Measurements from ENCODE around the gene ARHGAP9.
"Not testable (repeated sequence)": the region's sequence is repeated elsewhere in the genome, so short reads cannot be mapped to it uniquely, and the experiment has no call there.

The ARHGAP9 gene

DNA sequence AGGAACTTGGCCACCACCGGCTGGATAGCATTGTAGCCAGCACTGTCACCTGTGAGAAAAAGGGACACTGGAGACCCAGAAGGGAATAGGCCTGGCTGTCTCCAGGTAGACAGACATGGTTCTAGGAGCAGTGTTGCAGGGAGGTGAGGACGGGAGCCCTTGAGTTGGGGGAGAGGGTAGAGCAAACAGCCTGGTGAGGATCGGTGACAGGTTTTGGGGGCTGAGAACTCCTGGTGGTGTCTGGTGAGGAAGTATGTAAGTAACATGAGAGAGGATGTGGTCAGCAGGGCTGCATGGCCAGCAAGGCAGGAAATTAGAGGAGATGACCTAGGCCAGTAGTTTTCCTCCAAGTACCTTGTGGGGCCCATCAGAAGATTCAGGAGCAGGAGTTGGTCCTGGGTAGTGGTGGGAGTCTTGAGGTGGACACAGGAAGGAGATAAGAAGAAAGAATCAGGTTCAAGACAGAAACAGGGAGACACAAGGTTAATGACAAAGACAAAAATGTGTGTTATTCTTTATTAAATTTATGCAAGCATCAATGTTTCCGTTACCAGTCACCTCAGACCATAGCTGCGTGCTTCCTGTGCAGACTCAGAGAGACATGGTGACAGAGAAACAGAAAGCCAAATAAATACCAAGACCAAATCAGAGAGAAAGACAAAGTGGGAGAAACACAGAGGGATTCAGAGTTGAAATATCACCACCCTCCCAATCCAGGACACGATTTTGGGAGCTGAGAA is at the start of gene ARHGAP9:
TSS of gene ARHGAP9 (minus strand) at position 491 of the 740 bp plus-strand sequence. CDS start at position 31, 460 bp downstream.
- no peak for DNase-seq (ENCODE audit: low spot score)

DNA sequence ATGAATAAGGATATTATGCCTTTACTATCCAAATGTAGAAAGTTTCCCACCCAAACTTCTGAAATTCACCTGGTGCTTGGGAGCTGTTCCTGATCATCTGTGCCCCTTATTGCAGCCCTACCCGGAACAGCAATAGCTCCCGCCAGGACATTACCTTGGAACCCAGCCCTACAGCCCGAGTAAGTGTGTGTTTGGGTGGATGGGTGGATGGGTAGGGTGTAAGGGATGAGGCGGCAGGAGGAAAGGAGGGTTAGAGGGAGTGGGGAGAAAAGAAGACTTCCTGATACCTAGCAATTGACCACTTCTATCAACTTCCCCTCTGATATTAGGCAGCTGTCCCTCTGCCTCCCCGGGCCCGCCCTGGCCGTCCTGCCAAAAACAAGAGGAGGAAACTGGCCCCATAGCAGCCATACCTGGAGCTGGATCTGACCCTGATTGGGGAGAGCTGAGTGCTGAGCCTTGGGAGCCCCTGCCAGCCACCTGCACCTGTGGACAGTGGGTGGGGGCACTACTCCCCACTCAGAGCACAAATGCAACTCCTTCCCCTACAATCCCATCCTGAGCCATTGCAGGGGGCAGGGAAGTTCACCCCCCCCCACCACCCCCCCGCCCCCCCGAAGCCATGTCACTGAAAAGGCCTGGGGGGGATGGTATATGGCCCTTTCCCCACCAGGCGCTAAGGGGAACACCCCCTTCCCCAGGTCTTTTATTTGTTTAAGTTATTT is 49.3 kb upstream of the ARHGAP9 start:
- no peak for DNase-seq (ENCODE audit: low spot score)

DNA sequence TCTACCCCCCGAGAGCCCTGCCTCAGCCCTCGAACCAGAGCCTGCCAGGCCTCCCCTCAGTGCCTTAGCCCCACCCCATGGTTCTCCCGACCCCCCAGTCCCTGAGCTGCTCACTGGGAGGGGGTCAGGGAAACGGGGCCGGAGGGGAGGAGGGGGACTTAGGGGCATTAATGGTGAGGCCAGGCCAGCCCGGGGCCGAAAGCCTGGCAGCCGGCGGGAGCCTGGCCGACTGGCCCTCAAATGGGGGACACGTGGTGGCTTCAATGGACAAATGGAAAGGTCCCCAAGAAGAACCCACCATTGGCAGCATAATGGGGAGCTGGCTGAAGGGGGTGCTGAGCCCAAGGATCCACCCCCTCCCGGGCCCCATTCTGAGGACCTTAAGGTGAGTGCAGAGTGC is 48.5 kb upstream of the ARHGAP9 start:
- DNase-seq (ENCODE audit: low spot score): no peak

DNA sequence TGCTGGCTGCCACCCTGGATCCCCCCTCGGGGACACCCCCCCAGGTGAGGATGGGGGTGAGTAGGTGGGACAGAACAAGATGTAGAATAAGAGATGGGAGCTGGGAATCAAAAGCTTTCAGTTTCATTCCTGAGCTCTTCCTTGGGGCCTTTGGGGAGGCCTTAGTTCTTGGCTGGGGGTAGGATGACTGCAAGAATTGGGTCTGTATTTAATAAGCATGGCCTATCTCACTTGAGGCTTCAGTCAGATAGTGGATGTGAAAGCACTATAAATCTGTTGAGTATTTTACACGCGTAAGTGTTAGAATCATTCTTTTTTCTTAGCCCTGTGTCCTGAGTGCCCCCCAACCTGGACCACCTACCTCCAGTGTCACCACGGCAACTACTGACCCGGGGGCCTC is 47.5 kb upstream of the ARHGAP9 start:
- no peak for DNase-seq (ENCODE audit: low spot score)

DNA sequence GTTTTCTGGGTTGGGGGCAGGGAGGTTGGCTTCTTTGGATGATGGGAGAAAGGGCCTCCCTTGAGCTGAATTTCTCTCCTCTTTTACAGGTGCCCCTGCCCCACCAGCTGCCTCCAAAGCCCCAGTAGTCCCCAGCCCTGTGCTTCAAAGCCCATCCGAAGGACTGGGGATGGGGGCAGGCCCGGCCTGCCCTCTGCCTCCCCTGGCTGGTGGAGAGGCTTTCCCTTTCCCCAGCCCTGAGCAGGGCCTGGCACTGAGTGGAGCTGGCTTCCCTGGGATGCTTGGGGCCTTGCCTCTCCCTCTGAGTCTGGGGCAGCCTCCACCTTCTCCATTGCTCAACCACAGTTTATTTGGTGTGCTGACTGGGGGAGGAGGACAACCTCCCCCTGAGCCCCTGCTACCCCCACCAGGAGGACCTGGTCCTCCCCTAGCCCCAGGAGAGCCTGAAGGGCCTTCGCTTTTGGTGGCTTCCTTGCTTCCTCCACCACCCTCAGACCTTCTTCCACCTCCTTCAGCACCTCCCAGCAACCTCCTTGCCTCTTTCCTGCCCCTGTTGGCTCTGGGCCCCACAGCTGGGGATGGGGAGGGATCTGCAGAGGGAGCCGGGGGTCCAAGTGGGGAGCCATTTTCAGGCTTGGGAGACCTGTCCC is 46.9 kb upstream of the ARHGAP9 start:
- DNase-seq (ENCODE audit: low spot score): no peak

DNA sequence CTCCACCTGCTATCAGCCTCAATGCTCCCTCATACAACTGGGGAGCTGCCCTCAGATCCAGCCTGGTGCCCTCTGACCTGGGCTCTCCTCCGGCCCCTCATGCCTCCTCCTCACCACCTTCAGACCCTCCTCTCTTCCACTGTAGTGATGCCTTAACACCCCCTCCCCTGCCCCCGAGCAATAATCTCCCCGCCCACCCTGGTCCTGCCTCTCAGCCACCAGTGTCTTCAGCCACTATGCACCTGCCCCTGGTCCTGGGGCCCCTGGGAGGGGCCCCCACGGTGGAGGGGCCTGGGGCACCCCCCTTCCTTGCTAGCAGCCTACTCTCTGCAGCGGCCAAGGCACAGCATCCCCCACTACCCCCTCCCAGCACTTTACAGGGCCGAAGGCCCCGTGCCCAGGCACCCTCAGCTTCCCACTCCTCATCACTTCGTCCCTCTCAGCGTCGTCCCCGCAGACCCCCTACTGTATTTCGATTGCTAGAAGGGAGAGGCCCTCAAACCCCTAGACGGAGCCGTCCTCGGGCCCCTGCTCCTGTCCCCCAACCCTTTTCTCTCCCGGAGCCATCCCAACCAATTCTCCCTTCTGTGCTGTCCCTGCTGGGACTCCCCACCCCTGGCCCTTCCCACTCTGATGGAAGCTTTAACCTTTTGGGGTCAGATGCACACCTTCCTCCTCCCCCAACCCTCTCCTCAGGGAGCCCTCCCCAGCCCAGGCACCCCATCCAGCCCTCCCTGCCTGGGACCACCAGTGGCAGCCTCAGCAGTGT is 46.1 kb upstream of the ARHGAP9 start:
- DNase-seq (ENCODE audit: low spot score): no peak

DNA sequence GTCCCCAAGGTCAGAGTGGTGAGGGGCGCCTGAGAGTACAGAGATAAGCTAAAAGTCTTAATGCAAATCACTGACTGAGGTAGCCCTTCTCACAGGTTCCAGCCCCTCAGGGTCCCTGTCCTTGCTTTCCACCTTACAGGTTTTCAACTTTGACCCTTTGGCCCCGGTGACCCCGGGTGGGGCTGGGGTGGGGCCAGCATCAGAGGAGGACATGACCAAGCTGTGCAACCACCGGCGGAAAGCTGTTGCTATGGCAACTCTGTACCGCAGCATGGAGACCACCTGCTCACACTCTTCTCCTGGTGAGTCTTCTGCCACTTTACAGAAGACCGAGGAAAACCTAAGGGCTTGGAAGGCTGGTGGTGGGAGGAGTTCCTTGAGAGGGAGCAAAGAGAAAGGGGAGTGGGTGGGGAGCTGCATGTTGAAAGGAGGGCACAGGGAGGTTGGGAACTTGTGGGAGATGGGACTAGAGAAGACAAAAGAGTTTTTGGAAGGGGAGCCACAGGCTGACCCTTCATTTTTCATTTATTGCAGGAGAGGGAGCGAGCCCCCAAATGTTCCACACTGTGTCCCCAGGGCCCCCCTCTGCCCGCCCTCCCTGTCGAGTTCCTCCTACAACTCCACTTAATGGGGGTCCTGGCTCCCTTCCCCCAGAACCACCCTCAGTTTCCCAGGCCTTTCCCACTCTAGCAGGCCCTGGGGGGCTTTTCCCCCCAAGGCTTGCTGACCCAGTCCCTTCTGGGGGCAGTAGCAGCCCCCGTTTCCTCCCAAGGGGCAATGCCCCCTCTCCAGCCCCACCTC is 45.3 kb upstream of the ARHGAP9 start:
- DNase-seq (ENCODE audit: low spot score): no peak

DNA sequence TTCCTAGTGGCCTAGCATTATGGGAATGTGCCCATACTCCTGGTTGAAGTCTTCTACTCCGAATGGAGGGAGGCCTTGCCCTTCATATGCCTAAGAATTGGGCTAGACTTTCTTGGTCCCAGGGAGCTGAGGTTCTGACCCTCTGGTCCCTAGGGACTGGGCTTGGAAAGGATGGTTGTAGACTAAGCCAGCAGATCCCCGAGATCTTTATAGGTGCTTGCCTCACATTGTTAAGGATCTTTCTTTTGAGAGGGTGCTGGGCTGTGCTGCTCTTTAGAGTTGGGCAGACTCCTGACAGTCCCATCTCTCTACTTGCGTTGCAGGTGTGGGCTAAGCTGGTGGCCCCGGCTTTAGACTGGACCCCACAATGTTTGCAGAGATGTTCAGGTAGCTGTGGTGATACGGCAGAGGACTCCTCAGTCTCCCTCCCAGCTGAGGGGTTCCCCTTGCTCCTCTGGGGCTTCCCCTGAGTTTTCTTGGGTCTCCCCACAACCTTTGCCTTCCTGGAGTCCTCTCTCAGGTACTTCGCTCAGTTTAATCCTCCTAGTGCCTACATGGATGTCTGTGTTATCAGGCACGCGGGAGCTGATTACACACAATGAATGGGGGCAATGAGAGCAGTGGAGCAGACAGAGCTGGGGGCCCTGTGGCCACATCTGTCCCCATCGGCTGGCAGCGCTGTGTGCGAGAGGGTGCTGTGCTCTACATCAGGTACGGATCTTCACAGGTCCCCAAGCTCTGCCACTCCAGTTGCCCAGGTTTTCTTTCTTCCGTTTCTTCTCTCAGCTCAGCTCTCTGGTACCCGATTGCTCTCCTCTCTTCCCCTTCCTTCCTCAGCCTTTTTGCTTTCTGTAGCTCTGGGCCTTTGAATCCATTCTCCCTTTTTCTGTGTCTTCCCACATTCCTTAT is 44.3 kb upstream of the ARHGAP9 start:
- DNase-seq (ENCODE audit: low spot score): no peak

DNA sequence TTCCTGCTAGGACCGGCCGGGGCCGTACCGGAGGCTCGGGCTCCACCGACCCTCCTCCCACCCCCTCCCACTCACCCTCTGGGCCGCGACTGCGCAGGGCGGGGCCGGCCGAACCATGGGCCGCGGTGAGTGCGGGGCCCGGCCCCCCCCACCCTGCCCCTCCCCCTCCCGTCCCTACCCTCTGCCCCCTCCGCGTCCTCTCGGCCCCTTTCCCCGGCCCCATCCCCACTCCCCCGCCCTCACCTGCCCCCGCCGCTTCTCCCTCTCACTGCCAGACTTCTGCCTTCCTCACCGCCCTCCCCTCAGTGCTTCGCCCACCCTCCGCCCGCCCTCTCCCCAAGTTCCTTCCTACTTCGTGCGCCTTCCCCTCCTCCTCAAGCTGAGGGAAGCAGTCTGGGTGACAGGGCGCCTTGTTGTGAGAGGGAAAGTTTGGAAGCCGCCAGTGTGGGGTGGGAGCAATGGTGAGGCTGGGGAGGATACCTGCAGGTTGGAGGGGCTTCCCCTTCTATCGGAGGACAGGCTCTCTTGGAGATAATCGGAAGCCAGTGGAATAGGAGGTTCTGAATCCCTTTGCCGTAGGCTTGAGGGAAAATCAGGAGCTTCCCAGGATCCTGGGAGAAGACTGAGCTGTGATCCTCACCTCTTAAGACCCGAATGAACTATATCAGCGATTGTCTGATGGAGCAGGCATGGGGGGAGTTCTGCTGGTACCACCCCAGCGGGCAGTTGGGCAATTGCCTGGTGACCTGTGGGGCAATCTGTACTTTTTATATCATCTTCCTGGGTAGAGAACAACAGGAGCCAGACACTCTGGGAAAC is 43.4 kb upstream of the ARHGAP9 start:
- no peak for DNase-seq (ENCODE audit: low spot score)

DNA sequence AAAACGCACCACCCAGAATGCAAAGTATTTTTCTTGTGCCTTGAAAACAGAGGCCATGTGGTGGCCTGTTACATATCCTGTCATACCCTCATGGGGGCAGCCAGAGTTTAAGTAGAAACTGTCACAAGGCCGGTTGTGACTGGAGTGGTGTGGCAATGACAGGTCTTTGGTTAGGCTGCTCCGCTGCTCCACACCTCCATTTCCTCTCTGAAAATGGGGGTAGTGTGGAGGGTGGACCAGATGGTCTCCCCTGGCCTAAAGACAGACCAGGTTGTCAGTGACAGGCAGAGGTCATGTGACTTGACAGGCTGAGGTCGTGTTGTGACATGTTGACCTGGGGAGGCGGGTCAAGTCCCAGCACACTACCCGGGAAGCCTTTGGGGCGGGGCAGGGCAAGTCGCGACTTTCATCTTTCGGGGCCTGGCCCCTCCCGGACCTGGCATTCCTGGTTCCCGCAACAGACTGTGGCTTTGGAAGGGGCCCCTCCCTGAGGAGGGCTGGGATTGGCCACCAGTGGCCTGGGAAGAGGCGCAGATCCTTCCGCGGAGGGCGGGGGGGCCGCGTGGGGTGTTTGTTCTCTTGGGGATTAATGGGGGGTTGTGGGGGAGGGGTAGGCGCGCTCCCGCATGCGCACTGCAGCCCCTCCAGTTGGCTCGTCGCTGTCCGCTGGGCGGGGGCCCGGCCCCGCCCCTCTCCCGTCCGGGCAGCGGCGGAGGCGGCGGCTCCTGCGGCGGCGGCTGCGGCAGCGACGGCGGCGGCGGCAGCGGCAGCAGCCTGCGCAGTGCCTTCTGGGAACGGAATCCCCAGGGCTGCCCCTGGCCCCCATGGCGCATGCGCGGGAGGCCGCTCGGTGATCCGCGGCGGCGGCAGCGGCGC is 42.6 kb upstream of the ARHGAP9 start, which contains the start of gene MBD6:
TSS of gene MBD6 (plus strand) at position 814 of the 876 bp plus-strand sequence. CDS start 1,480 bp downstream, outside the sequence.
- DNase-seq (ENCODE audit: low spot score): peak; percentile 99

DNA sequence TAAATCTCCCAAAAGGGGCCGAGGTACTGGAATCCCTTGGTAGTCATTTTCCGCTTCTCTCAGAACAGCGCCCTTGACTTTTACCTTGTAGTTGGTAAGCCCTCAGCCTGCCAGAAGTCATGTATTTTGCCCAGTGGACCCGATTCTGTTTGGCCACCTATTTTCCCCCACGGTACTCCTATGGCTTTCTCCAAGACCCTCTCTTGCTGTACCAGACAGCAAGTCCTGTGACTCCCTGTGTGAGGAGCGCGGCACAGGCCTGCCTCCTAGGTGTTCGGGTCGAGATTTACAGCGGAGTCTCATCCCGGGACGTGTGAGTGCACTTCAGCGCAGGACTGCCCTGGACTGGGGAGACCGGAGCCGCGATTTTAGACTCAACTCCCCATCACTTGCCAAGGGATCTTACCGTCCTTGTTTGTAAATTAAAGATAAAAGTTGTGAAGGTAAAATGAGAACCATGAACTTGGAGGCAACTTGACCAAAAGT is 41.9 kb upstream of the ARHGAP9 start:
- no peak for DNase-seq (ENCODE audit: low spot score)

DNA sequence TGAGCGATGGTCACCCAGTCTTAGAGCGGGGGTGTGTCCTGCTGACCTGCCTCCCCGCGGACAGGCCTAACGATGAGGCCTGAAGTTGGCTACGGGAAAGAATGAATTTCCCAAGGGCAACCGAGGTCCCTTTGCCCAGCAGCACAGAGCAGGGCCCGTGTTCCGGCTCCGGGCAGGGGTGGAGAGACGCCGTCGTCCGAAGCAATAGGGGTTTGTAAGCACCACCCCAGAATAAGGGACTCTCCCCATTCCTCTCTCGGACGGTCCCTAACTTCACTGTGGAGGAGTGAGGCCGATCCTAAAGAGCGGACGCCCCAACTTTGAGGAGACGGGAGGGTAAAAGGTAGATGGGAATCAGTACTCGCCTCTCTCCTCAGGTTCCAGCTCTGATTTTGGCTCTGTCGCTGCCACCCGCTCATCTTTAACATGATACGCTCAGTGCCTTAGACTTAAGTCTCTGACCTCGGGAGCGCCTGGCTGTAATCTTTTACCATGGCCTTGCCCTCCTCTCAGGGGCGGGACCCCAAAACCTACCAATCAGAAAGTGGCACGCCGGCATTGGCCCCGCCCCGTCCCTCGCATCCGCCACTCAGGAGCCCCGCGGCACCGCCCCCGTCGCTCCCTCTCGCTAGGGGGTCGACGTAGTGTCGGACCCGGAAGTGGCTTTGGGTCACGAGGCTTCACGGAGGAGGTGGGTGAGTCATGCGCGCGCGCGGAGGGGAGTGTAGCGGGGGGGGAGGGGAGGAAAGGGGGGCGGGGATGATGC is 40.6 kb upstream of the ARHGAP9 start, which contains the start of gene DDIT3:
TSS of gene DDIT3 (minus strand) at position 462 of the 766 bp plus-strand sequence. CDS start 3,108 bp downstream, outside the sequence.
- DNase-seq (ENCODE audit: low spot score): peak; percentile 97

DNA sequence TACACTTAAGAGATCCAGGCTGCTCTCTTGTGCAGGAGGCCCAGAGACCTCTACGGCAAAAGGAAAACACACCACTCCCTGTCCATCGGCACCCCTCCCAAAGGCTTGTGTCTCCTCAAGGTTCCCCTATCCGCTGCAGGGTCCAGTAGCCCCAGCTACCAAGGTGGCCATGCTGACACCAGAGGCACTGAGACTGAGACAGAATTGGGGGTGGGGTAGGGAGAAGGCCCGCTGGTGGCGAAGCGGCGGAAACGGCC is 40.1 kb upstream of the ARHGAP9 start:
- peak; percentile 55 for DNase-seq (ENCODE audit: low spot score)

DNA sequence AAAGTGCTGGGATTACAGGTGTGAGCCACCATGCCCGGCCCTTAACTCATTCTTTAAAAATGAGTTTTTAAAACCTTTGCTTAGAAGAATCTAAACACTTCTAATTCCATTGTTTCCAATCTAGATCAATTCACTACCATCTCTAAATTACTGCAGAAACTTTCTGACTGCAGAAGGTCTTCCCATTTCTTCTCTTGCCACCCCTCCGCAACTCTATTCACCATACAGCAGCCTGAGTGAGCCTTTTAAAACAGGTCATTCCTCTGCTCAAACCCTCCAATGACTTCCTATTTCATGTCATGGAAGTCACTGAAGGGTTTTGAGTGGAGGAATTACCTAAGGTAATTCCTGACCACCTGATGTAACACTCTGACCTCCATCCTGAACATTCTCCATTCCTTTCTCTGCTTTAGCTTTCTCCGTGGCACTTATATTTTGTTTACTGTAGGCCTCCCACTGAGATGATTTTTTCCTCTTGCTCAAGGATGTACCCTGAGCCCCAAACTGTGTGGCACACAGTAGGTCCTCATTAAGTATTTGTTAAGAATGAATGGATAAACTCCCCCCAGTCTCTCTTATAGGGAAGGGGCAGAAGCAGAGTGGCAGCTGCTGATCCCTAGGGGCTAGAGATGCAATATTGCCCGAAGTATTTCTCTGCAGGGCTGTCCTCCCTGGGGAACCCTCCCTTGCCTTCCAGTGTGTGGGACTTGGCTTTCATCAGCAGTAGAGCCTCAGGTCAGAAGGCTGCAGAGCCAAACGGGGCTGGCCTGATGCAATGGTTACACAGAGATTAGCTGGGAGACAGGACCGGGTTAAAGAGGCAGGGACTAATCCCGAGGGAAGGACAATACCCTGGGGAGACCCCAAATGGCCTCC is 39.5 kb upstream of the ARHGAP9 start:
- peak; percentile 36 for DNase-seq (ENCODE audit: low spot score)

DNA sequence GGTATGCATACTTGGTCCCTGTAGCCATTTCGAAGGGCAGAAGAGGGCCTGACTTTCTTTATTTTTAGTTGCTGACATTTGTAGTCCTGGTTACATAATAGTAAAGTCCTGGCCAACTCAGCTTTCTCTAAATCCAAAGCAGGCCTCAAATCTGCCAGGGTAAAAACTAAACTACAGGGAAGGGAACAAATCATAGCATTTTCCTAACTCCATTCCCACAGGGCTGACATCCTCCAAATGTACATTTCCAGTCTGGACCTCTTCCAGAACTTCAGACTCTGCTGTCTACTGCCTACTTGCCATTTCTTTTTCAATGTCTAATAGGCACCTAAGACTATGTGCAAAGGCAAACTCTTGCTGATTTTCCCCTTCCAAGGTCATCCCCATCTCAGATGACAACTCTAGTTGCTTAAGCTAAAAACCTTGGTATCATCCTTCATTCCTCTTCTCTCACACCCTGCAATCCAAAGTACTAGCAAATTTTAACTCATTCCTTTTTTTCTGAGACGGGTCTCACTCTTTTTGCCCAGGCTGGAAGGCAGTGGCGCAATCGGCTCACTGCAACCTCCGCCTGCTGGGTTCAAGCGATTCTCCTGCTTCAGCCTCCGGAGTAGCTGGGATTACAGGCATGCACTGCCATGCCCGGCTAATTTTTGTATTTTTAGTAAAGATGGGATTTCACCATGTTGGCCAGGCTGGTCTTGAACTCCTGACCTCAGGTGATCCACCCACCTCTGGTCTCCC is 38.7 kb upstream of the ARHGAP9 start:
- DNase-seq (ENCODE audit: low spot score): no peak

DNA sequence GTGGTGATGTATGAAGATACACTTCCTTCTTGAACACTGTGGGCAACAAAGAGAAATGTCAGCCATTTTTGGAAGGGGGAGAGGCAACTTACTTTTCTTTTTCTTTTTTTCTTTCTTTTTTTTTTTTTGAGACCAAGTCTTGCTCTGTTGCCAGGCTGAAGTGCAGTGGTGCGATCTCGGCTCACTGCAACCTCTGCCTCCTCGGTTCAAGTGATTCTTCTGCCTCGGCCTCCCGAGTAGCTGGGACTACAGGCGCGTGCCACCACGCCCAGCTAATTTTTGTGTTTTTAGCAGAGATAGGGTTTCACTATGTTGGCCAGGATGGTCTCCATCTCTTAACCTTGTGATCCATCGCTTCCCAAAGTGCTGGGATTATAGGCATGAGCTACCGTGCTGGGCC is 38.1 kb upstream of the ARHGAP9 start:
- not testable (repeated sequence) for DNase-seq (ENCODE audit: low spot score)

Measured in GM03348 (cell line).